ENCODE data around the gene WNT3A.

GRCh38 chr1:228105270-228105995 is 98.6 kb downstream of the WNT3A start:
- TF ChIP-seq JUND (IDR thresholded peaks at IDR 0.05; ENCODE audit: borderline replicate concordance, low read depth, low read length) (no peak), JUND (tag; IDR thresholded peaks at IDR 0.05; ENCODE audit: borderline replicate concordance, low read depth, low read length) (no peak), GATAD2B (IDR thresholded peaks at IDR 0.05; ENCODE audit: borderline replicate concordance) (no peak), E2F8 (IDR thresholded peaks at IDR 0.05; ENCODE audit: low read depth, partially characterized antibody) (no peak), ZNF316 (IDR thresholded peaks at IDR 0.05) (no peak), CTCF (IDR thresholded peaks at IDR 0.05 in 2 of 3, conservative IDR thresholded peaks at IDR 0.05 in 1 of 3; ENCODE audit: insufficient read depth in 2 of 3, low read depth in 1 of 3, low read length in 3 of 3) (no peak), ATF2 (CRISPR knock-in tag; IDR thresholded peaks at IDR 0.05) (no peak), TCF7L2 (IDR thresholded peaks at IDR 0.05; ENCODE audit: low read depth, low read length) (no peak), SIN3A (IDR thresholded peaks at IDR 0.05; ENCODE audit: borderline replicate concordance in 2 of 2, control insufficient read depth in 1 of 2, low read depth in 2 of 2, low read length in 2 of 2) (no peak), MAX (CRISPR knock-in tag; IDR thresholded peaks at IDR 0.05) (no peak), SMARCA4 (IDR thresholded peaks at IDR 0.05) (no peak), FOSL1 (tag; conservative IDR thresholded peaks at IDR 0.05) (no peak)
